HG03558 (cell line): ENCODE results near the gene TRRAP.

Experiments used
- ATAC-seq: cut with Tn5 transposase; IDR thresholded peaks from one replicate; pipeline ENCODE4 v1.9.1; 2021; ENCODE audit warnings: moderate number of reproducible peaks; ENCODE audit not compliant: unreplicated experiment; ENCODE audit errors: extremely low read depth

Gene TRRAP

DNA sequence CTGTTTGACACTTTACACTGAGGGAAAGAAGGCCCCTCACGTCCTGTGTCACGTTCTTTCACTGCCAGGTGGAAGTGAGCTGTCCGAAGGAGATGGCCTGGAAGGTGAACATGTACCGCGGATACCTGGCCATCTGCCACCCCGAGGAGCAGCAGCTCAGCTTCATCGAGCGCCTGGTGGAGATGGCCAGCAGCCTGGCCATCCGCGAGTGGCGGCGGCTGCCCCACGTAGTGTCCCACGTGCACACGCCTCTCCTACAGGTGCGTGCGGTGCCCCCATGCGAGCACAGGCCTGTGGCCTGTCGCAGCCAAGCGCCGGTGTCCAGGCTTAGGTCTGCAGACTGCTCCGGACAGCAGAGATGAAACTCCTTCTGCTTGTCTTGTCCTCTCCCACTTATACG is 103.4 kb downstream of the TRRAP start:
- no peak for ATAC-seq

DNA sequence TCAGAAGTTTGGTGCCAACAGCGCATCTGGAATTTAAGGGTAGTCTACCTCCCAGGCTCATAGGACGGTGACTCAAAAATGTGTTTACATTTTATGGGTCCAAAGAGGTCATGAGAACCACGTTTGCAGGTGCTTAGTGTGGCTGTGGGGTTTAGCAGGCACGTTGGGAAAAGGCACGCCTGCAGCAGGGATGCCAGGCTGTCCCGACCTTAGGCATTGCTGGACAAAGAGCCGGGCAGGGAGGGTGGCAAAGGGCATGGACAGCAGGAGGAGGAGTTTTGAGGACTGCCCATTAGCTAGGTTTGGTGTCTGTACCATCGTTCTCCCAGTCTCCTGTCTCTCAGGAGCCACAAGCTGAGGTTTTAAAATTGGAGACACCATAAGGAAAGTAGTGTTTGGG is 104.4 kb downstream of the TRRAP start:
- no peak for ATAC-seq

DNA sequence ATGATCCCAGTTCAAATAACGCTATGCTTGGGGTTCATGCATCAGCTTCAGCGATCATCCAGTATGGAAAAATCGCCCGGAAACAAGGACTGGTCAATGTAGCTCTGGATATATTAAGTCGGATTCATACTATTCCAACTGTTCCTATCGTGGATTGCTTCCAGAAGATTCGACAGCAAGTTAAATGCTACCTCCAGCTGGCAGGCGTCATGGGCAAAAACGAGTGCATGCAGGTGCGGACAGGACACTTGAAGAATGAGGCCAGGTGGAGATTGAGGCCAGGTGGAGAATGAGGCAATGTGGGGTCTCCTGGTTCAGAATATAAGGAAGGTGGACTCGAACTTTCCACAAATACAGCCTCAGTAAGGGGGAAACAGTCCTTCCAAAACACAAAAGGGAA is 105.8 kb downstream of the TRRAP start:
- ATAC-seq: no peak

- ATAC-seq: no peak
These were observed 107.1 kb downstream of the TRRAP start for GRCh38 chr7:98985406-98985805.

DNA sequence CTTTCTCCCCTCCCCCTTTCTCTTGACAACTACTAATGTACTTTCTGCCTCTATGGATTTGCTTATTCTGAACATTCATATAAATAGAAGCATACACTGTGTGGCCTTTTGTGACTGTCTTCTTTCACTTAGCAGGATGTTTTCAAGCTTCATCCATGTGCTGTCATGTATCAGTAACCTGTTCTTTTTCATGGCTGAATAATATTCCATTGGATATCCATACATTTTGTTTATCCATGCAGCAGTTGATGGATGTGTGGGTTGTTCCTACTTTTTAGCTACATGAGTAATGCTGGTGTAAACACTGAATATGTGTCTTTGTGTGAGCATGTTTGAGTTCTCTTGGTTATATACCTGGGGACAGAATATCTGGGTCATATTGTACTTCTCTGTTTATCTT is 107.6 kb downstream of the TRRAP start:
- no peak for ATAC-seq

- ATAC-seq: no peak
These were observed 110.3 kb downstream of the TRRAP start for GRCh38 chr7:98988641-98989040.

- no peak for ATAC-seq
These were observed 112.0 kb downstream of the TRRAP start for GRCh38 chr7:98990356-98990755.

- ATAC-seq: no peak
These were observed 112.8 kb downstream of the TRRAP start for GRCh38 chr7:98991141-98991540.

GRCh38 chr7:98992076-98992475 is 113.7 kb downstream of the TRRAP start:
- no peak for ATAC-seq

DNA sequence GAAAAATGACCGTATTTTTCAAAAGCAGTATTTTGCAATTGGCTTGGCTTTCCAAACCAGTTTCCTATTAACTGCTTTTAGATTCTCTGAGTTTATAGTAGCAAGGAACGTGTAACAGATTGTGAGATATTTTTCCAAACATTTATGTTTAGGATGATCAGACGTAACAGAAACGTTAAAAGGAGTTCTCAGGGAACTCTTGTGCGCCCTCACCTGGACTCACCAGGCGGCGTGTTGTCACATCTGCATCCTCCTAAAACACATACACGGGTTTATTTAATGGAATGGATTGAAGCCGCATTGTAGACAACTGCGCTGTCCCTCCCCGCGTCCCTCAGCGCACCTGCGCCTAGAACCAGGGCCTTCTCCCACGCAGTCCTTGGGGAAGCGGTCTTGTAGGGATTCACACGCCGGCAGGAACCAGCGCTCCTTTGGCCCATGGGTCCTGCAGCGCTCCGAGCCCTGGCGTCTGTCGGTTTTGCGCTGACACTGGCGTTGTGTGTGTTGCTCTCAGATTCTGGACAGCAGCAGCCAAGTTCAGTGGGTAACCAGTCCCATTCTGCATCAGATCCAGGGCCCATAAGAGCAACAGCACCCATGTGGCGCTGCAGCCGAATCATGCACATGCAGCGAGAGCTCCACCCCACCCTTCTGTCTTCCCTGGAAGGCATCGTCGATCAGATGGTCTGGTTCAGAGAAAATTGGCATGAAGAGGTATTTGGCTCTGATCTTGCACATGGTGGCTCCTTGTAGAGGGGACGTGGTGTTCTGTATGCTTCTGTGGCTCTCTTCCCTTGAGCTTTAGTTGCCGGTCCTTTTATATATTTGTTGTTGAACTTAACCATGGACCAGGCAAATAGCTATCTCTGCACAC is 114.9 kb downstream of the TRRAP start:
- no peak for ATAC-seq

DNA sequence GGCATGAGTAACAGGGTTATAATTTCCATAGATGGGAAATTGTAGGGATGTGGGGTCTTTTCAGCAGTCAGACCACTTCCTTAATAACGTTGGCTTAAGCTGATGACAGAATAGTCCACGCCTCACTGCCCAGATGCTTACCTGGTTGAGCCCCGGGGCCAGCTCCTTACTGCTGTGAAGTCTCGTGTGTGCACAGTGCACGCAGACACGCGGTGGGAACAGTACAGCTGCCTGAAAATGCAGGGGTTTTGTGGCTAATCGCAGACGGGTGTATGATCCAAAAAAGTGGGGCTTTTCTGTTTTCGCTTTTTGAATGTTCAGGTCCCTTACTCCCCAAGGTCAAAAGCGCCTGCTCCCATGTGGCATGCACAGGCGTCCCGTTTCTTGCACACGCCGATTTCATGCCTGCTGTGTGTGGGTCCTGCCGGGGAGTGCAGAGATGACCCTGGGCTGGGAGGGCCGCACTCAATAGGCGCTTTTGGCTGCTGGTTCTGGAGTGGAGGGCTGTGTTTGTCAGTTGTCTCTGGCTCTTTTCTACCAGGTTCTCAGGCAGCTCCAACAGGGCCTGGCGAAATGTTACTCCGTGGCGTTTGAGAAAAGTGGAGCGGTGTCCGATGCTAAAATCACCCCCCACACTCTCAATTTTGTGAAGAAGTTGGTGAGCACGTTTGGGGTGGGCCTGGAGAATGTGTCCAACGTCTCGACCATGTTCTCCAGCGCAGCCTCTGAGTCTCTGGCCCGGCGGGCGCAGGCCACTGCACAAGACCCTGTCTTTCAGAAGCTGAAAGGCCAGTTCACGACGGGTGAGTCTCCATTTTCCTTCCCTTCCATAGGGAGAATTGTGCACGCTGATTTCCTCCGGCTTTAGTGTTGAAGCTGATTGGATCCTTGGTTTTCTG is 116.0 kb downstream of the TRRAP start:
- ATAC-seq: no peak

DNA sequence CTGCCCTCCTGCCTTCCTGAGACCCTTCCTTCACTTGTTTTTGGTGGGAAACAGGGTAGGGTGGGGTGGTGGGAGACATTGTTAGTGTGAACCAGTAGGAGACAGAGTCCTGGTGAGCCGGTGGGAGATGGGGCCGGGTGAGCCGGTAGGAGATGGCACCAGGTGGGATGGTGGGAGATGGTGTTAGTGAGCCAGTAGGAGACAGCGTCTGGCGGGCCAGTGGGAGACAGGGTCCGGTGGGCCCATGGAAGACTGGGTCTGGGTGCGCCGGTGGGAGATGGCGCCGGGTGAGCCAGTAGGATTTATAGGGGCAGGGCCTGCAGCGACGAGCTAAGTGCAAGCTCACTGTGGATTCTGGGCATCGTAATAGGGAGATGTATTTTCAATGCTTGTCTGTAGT is 116.8 kb downstream of the TRRAP start:
- ATAC-seq: no peak

DNA sequence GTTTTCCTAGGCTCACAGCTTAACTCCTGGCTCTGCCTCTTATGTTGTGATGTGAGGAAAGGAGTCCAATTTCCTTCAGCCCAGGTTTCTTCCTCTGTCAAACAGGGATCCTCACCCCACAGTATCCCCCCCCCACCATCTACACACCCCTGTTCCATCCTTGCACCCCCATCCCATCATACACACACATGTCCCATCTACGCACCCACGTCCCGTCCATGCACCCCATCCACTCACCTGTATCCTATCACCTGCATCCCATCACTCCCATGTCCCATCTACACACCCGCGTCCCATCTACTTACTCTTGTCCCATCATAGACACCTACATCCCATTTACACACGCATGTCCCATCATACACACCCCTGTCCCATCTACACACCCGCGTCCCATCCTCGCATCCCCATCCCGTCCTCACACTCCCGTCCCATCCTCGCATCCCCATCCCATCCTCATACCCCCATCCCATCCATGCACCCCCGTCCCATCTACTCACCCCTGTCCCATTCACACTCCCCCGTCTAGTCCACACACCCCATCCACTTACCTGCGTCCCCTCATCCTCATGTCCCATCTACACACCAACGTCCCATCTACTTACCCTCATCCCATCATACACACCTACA is 117.3 kb downstream of the TRRAP start:
- no peak for ATAC-seq

- ATAC-seq: no peak
These were observed 117.8 kb downstream of the TRRAP start for GRCh38 chr7:98996150-98996552.

DNA sequence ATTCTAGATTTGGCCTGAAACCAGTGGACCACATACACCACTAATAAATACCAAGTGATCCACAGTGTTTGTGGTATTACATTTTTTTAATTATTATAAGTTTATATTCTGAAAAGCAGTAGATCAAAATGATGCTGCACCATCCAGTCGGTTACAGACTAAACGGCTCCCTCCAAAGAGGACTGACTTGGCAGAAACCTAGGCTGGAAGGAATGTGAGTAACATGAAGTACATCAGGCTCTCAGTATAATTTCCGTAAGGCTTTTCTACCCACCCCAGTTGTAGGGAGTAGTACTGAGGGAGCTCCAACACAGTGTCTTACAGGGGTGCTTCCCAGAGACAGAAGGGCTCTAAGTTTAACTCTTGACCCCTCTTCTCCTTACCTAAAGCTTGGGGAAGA is 119.5 kb downstream of the TRRAP start:
- no peak for ATAC-seq

DNA sequence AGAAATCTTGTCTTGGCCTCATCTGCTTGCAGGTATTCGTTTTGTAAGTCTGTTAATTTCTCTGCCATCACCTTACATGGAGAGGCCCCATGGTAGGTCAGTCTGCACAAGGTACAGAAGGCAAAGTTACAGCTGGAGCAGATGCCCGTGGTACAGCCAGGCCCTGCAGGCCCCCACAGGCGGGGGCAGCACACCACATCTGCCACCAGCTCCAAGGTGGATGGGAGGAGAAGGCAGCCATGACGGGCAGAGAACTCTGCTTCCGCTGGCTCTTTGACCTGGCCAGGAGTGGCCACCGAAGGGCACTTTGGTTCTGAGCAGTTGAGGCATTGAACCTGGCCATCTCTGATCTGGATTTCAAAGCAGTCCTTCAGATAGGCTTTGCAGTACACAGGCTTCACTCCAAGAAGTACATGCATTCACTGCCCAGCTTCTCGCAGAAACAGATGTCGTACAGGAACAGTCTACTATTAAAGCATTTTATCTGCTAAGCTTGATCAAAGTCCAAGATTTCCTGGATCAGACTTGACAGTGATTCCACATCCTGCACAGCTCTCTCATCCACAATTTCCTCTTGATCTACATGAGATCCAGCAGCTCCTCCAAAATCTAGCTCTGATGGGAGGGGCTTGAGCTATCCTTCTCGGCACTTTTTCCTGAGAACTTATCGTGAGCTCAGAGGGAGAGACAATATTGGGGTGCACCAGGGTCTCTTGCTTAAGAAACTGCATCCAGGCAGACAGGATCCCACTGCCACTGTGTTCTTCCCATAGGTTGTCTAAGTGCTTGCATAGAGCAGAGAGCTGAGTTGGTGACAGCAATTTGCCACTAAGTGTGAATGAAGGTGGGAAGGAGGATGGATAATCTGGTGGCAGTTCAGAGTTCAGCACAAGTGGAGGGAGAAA is 120.7 kb downstream of the TRRAP start:
- ATAC-seq: no peak

GRCh38 chr7:99000196-99000903 is 122.0 kb downstream of the TRRAP start:
- no peak for ATAC-seq

DNA sequence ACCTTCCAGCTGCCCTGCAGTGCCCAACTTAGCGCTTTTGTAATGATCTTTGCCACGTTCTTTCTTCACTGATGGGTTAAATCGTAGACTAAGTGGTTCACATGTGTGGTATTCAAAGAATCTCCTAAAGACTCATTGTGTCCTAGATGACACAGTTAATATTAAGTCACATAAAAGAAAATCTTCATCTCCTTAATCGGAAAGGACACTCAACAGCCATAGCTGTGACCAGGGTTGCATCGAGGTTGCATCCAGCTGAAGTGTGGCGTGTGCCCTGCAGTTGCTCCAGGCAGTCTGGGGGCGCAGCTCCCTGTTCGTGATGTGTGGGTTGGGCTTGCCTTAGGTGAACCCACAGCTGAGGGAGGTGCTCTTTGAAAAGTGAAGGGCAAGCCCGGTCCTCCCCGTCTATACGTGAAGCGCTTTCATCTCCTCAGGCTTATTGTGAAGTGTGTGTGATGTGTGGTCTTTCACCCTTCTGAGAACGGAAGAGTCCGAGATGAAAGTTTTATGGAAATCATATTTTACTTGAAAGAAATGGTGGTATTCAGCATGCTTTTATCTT is 122.7 kb downstream of the TRRAP start:
- ATAC-seq: no peak
